Naive B cell (primary cell): Measurements from ENCODE around the gene VKORC1. TPM values are rescaled to one million over a fixed set of nuclear protein-coding genes. Genes with fewer than 3 reads are reported as not detected.
A peak's percentile ranks its signal among the peaks of the same experiment; 100 is the strongest.

ENCODE experiments used
- ATAC-seq, 2 donors: fragments of 150-1000 bp; cut with Tn5 transposase; 2 replicates each; pipeline ENCODE4 v1.10.0; 2021; ENCODE audit warnings: low read depth in 2 of 2, mild to moderate bottlenecking in 2 of 2, moderate library complexity in 2 of 2
- DNase-seq: peaks from one replicate; pipeline ENCODE4 v3.0.0; 2022
- H3K27ac Mint-ChIP-seq, 6 donors: one replicate each; pipeline ENCODE4 v1.8.0; 2020 to 2022; ENCODE audit warnings: mild to moderate bottlenecking in 6 of 6, mixed read lengths in 6 of 6, moderate library complexity in 5 of 6, inconsistent platforms in 2 of 6
- H3K27me3 Mint-ChIP-seq, 3 donors: one replicate each; pipeline ENCODE4 v1.8.0; 2021 to 2022; ENCODE audit warnings: mixed read lengths in 3 of 3, mild to moderate bottlenecking in 1 of 3
- H3K36me3 Mint-ChIP-seq, 2 donors: one replicate each; pipeline ENCODE4 v1.8.0; 2020 to 2022; ENCODE audit warnings: mixed read lengths in 2 of 2, inconsistent platforms in 1 of 2, mild to moderate bottlenecking in 1 of 2
- H3K4me1 Mint-ChIP-seq, 3 donors: one replicate each; pipeline ENCODE4 v1.8.0; 2020 to 2022; ENCODE audit warnings: mixed read lengths in 3 of 3, inconsistent platforms in 1 of 3, mild to moderate bottlenecking in 1 of 3, moderate library complexity in 1 of 3
- H3K4me3 Mint-ChIP-seq, 8 donors: one replicate each; pipeline ENCODE4 v1.8.0; 2020 to 2022; ENCODE audit warnings: mild to moderate bottlenecking in 8 of 8, mixed read lengths in 8 of 8, moderate library complexity in 8 of 8, inconsistent platforms in 2 of 8
- H3K9me3 Mint-ChIP-seq, 7 donors: one replicate each; pipeline ENCODE4 v1.8.0; 2020 to 2022; ENCODE audit warnings: mixed read lengths in 7 of 7, mild to moderate bottlenecking in 5 of 7, inconsistent platforms in 2 of 7, moderate library complexity in 1 of 7
- polyA plus RNA-seq, 6 donors: library from polyadenylated mRNA; unstranded; fragments of 300-500 nt; fragmentation: Illumina TruSeq; gene quantifications; one replicate each; pipeline ENCODE4 v1.2.3, GENCODE V29; 2021; ENCODE audit warnings: low read depth in 6 of 6

VKORC1 gene
- polyA plus RNA-seq, 6 donors from 2014 or later, result 61.9 to 77.4 (median 66.6) TPM

- Mint-ChIP-seq H3K4me1 (peaks cover 3 to 7% (median 6%) of the 10 kb centered on the region in 3 donors), H3K27ac (peak within 1 kb of the TSS in 1 of 6 donors; percentile 47), H3K4me3 (peak within 1 kb of the TSS in 1 of 8 donors; percentile 15), H3K36me3 (no peaks in the 10 kb centered on the region), H3K27me3 (no peaks in the 10 kb centered on the region), H3K9me3 (no peaks in the 10 kb centered on the region)
- ATAC-seq, result no peak
- DNase-seq, result no peak
Measured at GRCh38 chr16:31088459-31089183, 6.0 kb downstream of the VKORC1 start, which contains the start of gene PRSS53. PRSS53 (minus strand) TSS chr16:31088943; CDS start chr16:31088809, 134 bp downstream.

GRCh38 chr16:31087971-31088370 lies 6.6 kb downstream of the VKORC1 start:
- peaks cover 0 to 6% (median 4%) of the 10 kb centered on the region in 3 donors for H3K4me1 Mint-ChIP-seq
- no peak overlapping the region for H3K4me3 Mint-ChIP-seq
- no peaks in the 10 kb centered on the region for H3K27me3 Mint-ChIP-seq
- no peak overlapping the region for H3K27ac Mint-ChIP-seq
- DNase-seq (no peak), ATAC-seq (no peak)
- H3K9me3 Mint-ChIP-seq, result no peaks in the 10 kb centered on the region
- H3K36me3 Mint-ChIP-seq, result no peaks in the 10 kb centered on the region

GRCh38 chr16:31087481-31087880 lies 7.1 kb downstream of the VKORC1 start:
- H3K27ac Mint-ChIP-seq, result no peak overlapping the region
- H3K4me1 Mint-ChIP-seq, result peaks cover 0 to 6% (median 4%) of the 10 kb centered on the region in 3 donors
- DNase-seq, result no peak
- H3K9me3 Mint-ChIP-seq, result no peaks in the 10 kb centered on the region
- no peaks in the 10 kb centered on the region for H3K27me3 Mint-ChIP-seq
- H3K36me3 Mint-ChIP-seq, result no peaks in the 10 kb centered on the region
- ATAC-seq, result no peak
- H3K4me3 Mint-ChIP-seq, result no peak overlapping the region

- H3K36me3 Mint-ChIP-seq, result no peaks in the 10 kb centered on the region
- peaks cover 7 to 12% (median 9%) of the 10 kb centered on the region in 3 donors for H3K4me1 Mint-ChIP-seq
- no peak for ATAC-seq
Measured at GRCh38 chr16:31086629-31086906, 8.0 kb downstream of the VKORC1 start.

GRCh38 chr16:31085873-31086628 lies 8.5 kb downstream of the VKORC1 start:
- DNase-seq, result no peak
- Mint-ChIP-seq H3K36me3 (no peaks in the 10 kb centered on the region), H3K27me3 (no peaks in the 10 kb centered on the region), H3K4me1 (peaks cover 7 to 16% (median 9%) of the 10 kb centered on the region in 3 donors), H3K9me3 (no peaks in the 10 kb centered on the region), H3K27ac (peak overlapping the region in 2 of 6 donors; percentile 20 to 75), H3K4me3 (peak overlapping the region in 1 of 8 donors; percentile 42)
- no peak for ATAC-seq

More at GRCh38 chr16:31086629-31086906, 8.0 kb downstream of the VKORC1 start:
- no peak for DNase-seq
- Mint-ChIP-seq H3K27me3 (no peaks in the 10 kb centered on the region), H3K27ac (no peak overlapping the region), H3K4me3 (no peak overlapping the region), H3K9me3 (no peaks in the 10 kb centered on the region)

GRCh38 chr16:31085411-31085810 lies 9.2 kb downstream of the VKORC1 start:
- H3K36me3 Mint-ChIP-seq, result no peaks in the 10 kb centered on the region
- peaks cover 9 to 16% (median 11%) of the 10 kb centered on the region in 3 donors for H3K4me1 Mint-ChIP-seq
- no peaks in the 10 kb centered on the region for H3K27me3 Mint-ChIP-seq

GRCh38 chr16:31084584-31085302 lies 9.9 kb downstream of the VKORC1 start:
- Mint-ChIP-seq H3K36me3 (no peaks in the 10 kb centered on the region), H3K27ac (peak overlapping the region in 1 of 6 donors; percentile 11), H3K4me3 (no peak overlapping the region), H3K27me3 (no peaks in the 10 kb centered on the region), H3K9me3 (no peaks in the 10 kb centered on the region), H3K4me1 (peaks cover 9 to 16% (median 11%) of the 10 kb centered on the region in 3 donors)
- DNase-seq, result no peak
- no peak for ATAC-seq

More at GRCh38 chr16:31085411-31085810, 9.2 kb downstream of the VKORC1 start:
- ATAC-seq (no peak), DNase-seq (no peak)
- H3K4me3 Mint-ChIP-seq, result no peak overlapping the region
- no peaks in the 10 kb centered on the region for H3K9me3 Mint-ChIP-seq
- H3K27ac Mint-ChIP-seq, result peak overlapping the region in 3 of 6 donors; percentile 42 to 81 (median 75)

- H3K36me3 Mint-ChIP-seq, result no peaks in the 10 kb centered on the region
- DNase-seq, result no peak
- H3K9me3 Mint-ChIP-seq, result no peaks in the 10 kb centered on the region
- no peak overlapping the region for H3K4me3 Mint-ChIP-seq
- peaks cover 9 to 23% (median 11%) of the 10 kb centered on the region in 3 donors for H3K4me1 Mint-ChIP-seq
- no peak overlapping the region for H3K27ac Mint-ChIP-seq
- no peaks in the 10 kb centered on the region for H3K27me3 Mint-ChIP-seq
- ATAC-seq, result no peak
Measured at GRCh38 chr16:31083981-31084380, 10.6 kb downstream of the VKORC1 start.

- peak overlapping the region in 1 of 8 donors; percentile 15 for H3K4me3 Mint-ChIP-seq
- H3K9me3 Mint-ChIP-seq, result no peaks in the 10 kb centered on the region
- no peaks in the 10 kb centered on the region for H3K27me3 Mint-ChIP-seq
- H3K4me1 Mint-ChIP-seq, result peaks cover 9 to 27% (median 12%) of the 10 kb centered on the region in 3 donors
- no peaks in the 10 kb centered on the region for H3K36me3 Mint-ChIP-seq
- no peak for DNase-seq
- H3K27ac Mint-ChIP-seq, result no peak overlapping the region
- ATAC-seq, result no peak
Measured at GRCh38 chr16:31083556-31083955, 11.0 kb downstream of the VKORC1 start.

- Mint-ChIP-seq H3K27me3 (no peaks in the 10 kb centered on the region), H3K4me3 (peak overlapping the region in 1 of 8 donors; percentile 15), H3K4me1 (peaks cover 9 to 32% (median 15%) of the 10 kb centered on the region in 3 donors), H3K27ac (no peak overlapping the region), H3K36me3 (peaks cover 0 to 5% of the 10 kb centered on the region in 2 donors), H3K9me3 (no peaks in the 10 kb centered on the region)
- DNase-seq, result no peak
- ATAC-seq, result no peak
Measured at GRCh38 chr16:31083081-31083480, 11.5 kb downstream of the VKORC1 start.

- no peaks in the 10 kb centered on the region for H3K27me3 Mint-ChIP-seq
- ATAC-seq (no peak), DNase-seq (no peak)
- H3K4me3 Mint-ChIP-seq, result no peak overlapping the region
- H3K27ac Mint-ChIP-seq, result peak overlapping the region in 3 of 6 donors; percentile 24 to 45 (median 29)
- H3K4me1 Mint-ChIP-seq, result peaks cover 9 to 37% (median 21%) of the 10 kb centered on the region in 3 donors
- no peaks in the 10 kb centered on the region for H3K9me3 Mint-ChIP-seq
- peaks cover 0 to 10% of the 10 kb centered on the region in 2 donors for H3K36me3 Mint-ChIP-seq
Measured at GRCh38 chr16:31082368-31083045, 12.1 kb downstream of the VKORC1 start.

- Mint-ChIP-seq H3K4me1 (peaks cover 9 to 37% (median 22%) of the 10 kb centered on the region in 3 donors), H3K27ac (peak overlapping the region in 1 of 6 donors; percentile 45), H3K36me3 (peaks cover 0 to 10% of the 10 kb centered on the region in 2 donors), H3K27me3 (no peaks in the 10 kb centered on the region), H3K4me3 (peak overlapping the region in 1 of 8 donors; percentile 42), H3K9me3 (no peaks in the 10 kb centered on the region)
- DNase-seq, result no peak
- no peak for ATAC-seq
Measured at GRCh38 chr16:31081428-31082351, 12.9 kb downstream of the VKORC1 start.
